PC-9 (cell line): ENCODE measurements around the gene COPZ1. TPM values are rescaled to one million over a fixed set of nuclear protein-coding genes. Genes with fewer than 3 reads are reported as not detected.
"Not testable (repeated sequence)": the region's sequence is repeated elsewhere in the genome, so short reads cannot be mapped to it uniquely, and the experiment has no call there.

Experiments used
- BruUV-seq: library from RNA; stranded (reverse); fragments of 400-500 nt; replicated peaks from 2 replicates; lab custom pipeline; 2021; lab: Mats Ljungman, UMichigan
- CTCF ChIA-PET: fragments of 300-600 bp; sonication (Branson Sonifier 250); formaldehyde crosslinking; loops from one replicate; lab custom pipeline; 2022; ENCODE audit warnings: antibody characterized with exemption; lab: Charles Lee
- POLR2A ChIA-PET: fragments of 300-600 bp; sonication (Branson Sonifier 250); formaldehyde crosslinking; loops from one replicate; lab custom pipeline; 2022; ENCODE audit warnings: antibody characterized with exemption; ENCODE audit not compliant: unreplicated experiment; lab: Charles Lee
- DNase-seq, 2 experiments: peaks; one replicate each; pipeline versions ENCODE4 v3.0.0 to v3.0.0-alpha.2; 2015 to 2022; ENCODE audit warnings: mixed read lengths in 1 of 2
- H2AFZ ChIP-seq: fragments of 200-600 bp; sonication (generic); 2 replicates; pipeline ENCODE4 v1.8.1; 2017; ENCODE audit warnings: antibody characterized with exemption
- H3F3A ChIP-seq: fragments of 200-600 bp; sonication (generic); 2 replicates; pipeline ENCODE4 v1.8.1; 2017; ENCODE audit warnings: antibody characterized with exemption, mild to moderate bottlenecking, low read depth; ENCODE audit not compliant: insufficient read depth
- H3K27ac ChIP-seq: fragments of 200-600 bp; sonication (generic); 2 replicates; pipeline ENCODE4 v1.6.1; 2016; ENCODE audit warnings: mixed run types
- H3K27me3 ChIP-seq: fragments of 200-600 bp; sonication (generic); 2 replicates; pipeline ENCODE4 v1.6.1; 2016; ENCODE audit warnings: low read depth, mixed run types; ENCODE audit not compliant: insufficient read depth
- H3K36me3 ChIP-seq: fragments of 200-600 bp; sonication (generic); 2 replicates; pipeline ENCODE4 v1.6.1; 2016; ENCODE audit warnings: low read depth, mixed run types
- H3K4me1 ChIP-seq: fragments of 200-600 bp; sonication (generic); replicated peaks from 2 replicates; pipeline ENCODE4 v1.6.1; 2016; ENCODE audit warnings: mixed run types; ENCODE audit not compliant: insufficient read depth
- H3K4me2 ChIP-seq: fragments of 200-600 bp; sonication (generic); 2 replicates; pipeline ENCODE4 v1.6.1; 2017; ENCODE audit warnings: mixed run types
- H3K4me3 ChIP-seq: fragments of 200-600 bp; sonication (generic); 2 replicates; pipeline ENCODE4 v1.6.1; 2016; ENCODE audit warnings: mixed run types
- H3K79me2 ChIP-seq: fragments of 200-600 bp; sonication (generic); 2 replicates; pipeline ENCODE4 v1.6.1; 2017; ENCODE audit warnings: low read depth, mixed run types
- H3K9me2 ChIP-seq: fragments of 200-600 bp; sonication (generic); 2 replicates; pipeline ENCODE4 v1.8.1; 2017; ENCODE audit warnings: mild to moderate bottlenecking; ENCODE audit not compliant: insufficient read depth
- H3K9me3 ChIP-seq: fragments of 200-600 bp; sonication (generic); 2 replicates; pipeline ENCODE4 v1.8.1; 2016; ENCODE audit warnings: low read depth; ENCODE audit not compliant: insufficient read depth
- H4K20me1 ChIP-seq: fragments of 200-600 bp; sonication (generic); 2 replicates; pipeline ENCODE4 v1.8.1; 2017; ENCODE audit not compliant: insufficient read depth
- EZH2 ChIP-seq: fragments of 200-600 bp; sonication (generic); IDR thresholded peaks from 2 replicates; pipeline ENCODE4 v1.8.0; 2017; ENCODE audit warnings: antibody characterized with exemption, low read depth
- intact Hi-C: fragments of 100-400 bp; cut with micrococcal nuclease; formaldehyde crosslinking; loops from one replicate; pipeline ENCODE4 v1.10.0; 2022; ENCODE audit not compliant: unreplicated experiment
- total RNA-seq: library from RNA; stranded (reverse); gene quantifications from 2 replicates; pipeline ENCODE4 v1.2.3, GENCODE V29; 2021
- TF ChIP-seq, protein P1 (sequence below): fragments of 200-600 bp; sonication (generic); conservative IDR thresholded peaks from 2 replicates; pipeline ENCODE4 v1.6.1; 2017; ENCODE audit warnings: mixed run types, antibody characterized with exemption, mild to moderate bottlenecking, moderate library complexity

COPZ1 gene
- total RNA-seq, 1 experiment from 2014 or later: 232 TPM

DNA sequence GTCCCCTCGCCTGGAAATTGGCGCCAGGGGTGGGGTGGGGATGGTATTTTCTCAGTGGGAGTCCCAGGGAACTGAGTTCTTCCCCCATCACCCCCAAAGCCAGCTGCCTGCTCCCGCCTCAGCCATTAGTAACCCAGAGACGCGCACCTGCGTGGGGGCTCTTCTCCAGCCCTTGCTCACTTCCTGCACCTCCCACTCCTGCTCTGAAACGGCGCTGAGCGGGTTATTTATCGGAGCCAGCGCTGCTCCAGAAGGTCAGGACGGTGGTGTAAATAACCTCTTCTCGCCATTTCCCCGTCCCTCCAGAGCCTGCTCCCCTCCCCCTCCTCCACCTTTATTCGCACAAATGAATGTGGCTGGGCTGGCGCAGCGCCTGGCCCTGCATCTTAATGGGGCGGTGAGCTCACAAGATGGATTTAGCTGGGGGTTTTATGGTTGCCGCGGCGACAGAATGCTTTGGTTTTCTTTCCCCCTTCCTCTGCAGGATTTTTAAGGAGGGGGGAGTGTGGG is 27.1 kb downstream of the COPZ1 start:
- Histone ChIP-seq H3K4me3 (no peak overlapping the region), H3K4me1 (no peaks in the 10 kb centered on the region), H3K9me2 (no peaks in the 10 kb centered on the region), H2AFZ (no peak overlapping the region), H3K36me3 (peaks cover 34% of the 10 kb centered on the region), H3K27me3 (no peaks in the 10 kb centered on the region), H4K20me1 (no peaks in the 10 kb centered on the region), H3K79me2 (no peaks in the 10 kb centered on the region), H3K4me2 (no peak overlapping the region), H3K9me3 (no peaks in the 10 kb centered on the region), H3F3A (peaks cover 47% of the 10 kb centered on the region; the same call in 1 of the 2 replicates), H3K27ac (no peak overlapping the region)
- BruUV-seq: no TSS peak
- no peak for DNase-seq
- intact Hi-C loops: no loop called here
- TF ChIP-seq EZH2: no peak
- TF ChIP-seq, protein P1, sequence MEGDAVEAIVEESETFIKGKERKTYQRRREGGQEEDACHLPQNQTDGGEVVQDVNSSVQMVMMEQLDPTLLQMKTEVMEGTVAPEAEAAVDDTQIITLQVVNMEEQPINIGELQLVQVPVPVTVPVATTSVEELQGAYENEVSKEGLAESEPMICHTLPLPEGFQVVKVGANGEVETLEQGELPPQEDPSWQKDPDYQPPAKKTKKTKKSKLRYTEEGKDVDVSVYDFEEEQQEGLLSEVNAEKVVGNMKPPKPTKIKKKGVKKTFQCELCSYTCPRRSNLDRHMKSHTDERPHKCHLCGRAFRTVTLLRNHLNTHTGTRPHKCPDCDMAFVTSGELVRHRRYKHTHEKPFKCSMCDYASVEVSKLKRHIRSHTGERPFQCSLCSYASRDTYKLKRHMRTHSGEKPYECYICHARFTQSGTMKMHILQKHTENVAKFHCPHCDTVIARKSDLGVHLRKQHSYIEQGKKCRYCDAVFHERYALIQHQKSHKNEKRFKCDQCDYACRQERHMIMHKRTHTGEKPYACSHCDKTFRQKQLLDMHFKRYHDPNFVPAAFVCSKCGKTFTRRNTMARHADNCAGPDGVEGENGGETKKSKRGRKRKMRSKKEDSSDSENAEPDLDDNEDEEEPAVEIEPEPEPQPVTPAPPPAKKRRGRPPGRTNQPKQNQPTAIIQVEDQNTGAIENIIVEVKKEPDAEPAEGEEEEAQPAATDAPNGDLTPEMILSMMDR: no peak
- ChIA-PET POLR2A (no interaction called here), CTCF (no interaction called here)

DNA sequence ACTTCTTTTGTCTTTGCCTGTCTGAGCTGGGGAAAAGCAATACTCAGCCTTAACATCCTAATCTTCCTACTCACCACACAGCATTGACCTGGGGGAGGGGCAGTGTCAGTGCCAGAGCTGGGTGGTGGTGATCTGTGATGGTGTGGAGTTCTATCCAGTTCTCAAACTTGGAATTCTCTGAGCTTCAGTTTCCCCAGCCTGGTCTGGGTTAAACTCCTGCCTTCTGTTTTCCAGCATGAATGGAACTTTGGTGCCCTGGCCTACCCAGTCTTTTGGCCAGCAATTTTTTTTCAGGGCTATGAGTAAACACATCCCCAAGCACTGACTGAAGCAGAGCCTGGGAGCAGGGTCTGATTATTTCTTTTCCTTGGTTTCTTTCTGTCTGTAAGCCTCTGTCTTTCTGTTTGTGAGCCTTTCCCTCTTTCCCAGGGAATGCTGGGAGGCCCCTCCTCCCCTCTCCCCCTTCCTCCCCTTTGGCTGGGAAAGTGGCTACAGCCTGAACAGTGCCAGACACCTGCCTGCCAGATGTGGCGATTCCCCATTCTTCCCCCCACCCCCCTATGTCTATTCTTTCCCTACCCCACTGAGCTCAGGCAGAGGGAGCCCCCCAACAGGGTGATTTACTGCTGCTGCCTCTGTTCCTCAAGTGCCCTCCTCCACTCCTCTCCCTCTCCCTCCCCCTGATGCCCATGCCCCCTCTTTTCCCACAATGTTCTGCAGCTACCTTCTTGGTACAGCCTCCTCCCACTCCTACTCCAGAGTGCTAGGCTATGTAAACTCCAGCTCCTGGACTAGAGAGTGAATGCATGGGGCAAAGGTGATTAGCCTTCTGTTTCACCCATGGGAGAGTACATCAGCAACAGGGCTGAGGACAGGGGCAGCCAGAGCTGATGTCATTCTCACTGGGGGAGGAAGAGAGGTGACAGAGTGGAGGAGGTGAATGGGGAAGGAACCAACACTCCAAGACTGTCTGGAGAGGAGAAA is 28.3 kb downstream of the COPZ1 start:
- TF ChIP-seq EZH2: no peak
- TF ChIP-seq, protein P1: no peak
- H3K27ac ChIP-seq: no peak overlapping the region
- no peak for DNase-seq
- H3K79me2 ChIP-seq: no peaks in the 10 kb centered on the region
- H3K4me2 ChIP-seq: no peak overlapping the region
- ChIA-PET POLR2A (interaction anchor here (0.6 kb wide), 1 partner anchor 35 kb away, joined by 3 read pairs; no protein-coding TSS in a partner anchor), CTCF (interaction anchor here (0.5 to 0.6 kb wide), 2 partner anchors 133 to 134 kb away, joined by 5 to 7 read pairs; no protein-coding TSS in a partner anchor)
- no peak overlapping the region for H2AFZ ChIP-seq
- no peaks in the 10 kb centered on the region for H3K9me3 ChIP-seq
- H3K4me1 ChIP-seq: no peaks in the 10 kb centered on the region; the same call in 1 of the 2 replicates
- H4K20me1 ChIP-seq: no peaks in the 10 kb centered on the region
- no peaks in the 10 kb centered on the region for H3K27me3 ChIP-seq
- BruUV-seq: no TSS peak
- H3K9me2 ChIP-seq: no peaks in the 10 kb centered on the region
- peaks cover 47% of the 10 kb centered on the region; the same call in 1 of the 2 replicates for H3F3A ChIP-seq
- intact Hi-C loops: no loop called here
- H3K4me3 ChIP-seq: no peak overlapping the region
- H3K36me3 ChIP-seq: peaks cover 29% of the 10 kb centered on the region

DNA sequence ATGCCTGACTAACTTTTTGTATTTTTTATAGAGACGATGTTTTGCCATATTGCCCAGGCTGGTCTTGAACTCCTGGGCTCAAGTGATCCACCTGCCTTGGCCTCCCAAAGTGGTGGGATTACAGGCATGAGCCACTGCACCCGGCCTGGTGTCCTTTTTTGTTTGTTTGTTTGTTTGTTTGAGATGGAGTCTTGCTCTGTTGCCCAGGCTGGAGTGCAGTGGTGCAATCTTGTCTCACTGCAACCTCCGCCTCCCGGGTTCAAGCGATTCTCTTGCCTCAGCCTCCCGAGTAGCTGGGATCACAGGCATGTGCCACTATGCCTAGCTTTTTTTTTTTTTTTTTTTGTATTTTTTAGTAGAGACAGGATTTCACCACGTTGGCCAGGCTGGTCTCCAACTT is 29.3 kb downstream of the COPZ1 start:
- H3K79me2 ChIP-seq, H3K4me2 ChIP-seq, BruUV-seq, H3K9me3 ChIP-seq, H3K9me2 ChIP-seq, intact Hi-C loops, H3K4me3 ChIP-seq, H3K27me3 ChIP-seq, H2AFZ ChIP-seq, POLR2A ChIA-PET, H4K20me1 ChIP-seq, H3K4me1 ChIP-seq, DNase-seq, H3K27ac ChIP-seq: not testable (repeated sequence)
- H3K36me3 ChIP-seq: peaks cover 22% of the 10 kb centered on the region
- H3F3A ChIP-seq: peaks cover 40% of the 10 kb centered on the region; the same call in 1 of the 2 replicates
- CTCF ChIA-PET: interaction anchor here (0.6 kb wide), 2 partner anchors 52 to 135 kb away, joined by 3 to 7 read pairs; no protein-coding TSS in a partner anchor
